Rectal smooth muscle tissue (tissue), 1 donor: Measurements from ENCODE around the gene TRAF7.

Experiments
- H3K27ac ChIP-seq: one replicate; pipeline ENCODE4 v1.7.0; 2013; ENCODE audit warnings: low read depth, low read length, inconsistent platforms
- H3K27me3 ChIP-seq: one replicate; pipeline ENCODE4 v1.7.0; 2013; ENCODE audit warnings: low read length; ENCODE audit not compliant: control insufficient read depth, insufficient read depth
- H3K36me3 ChIP-seq: one replicate; pipeline ENCODE4 v1.7.0; 2013; ENCODE audit warnings: low read length; ENCODE audit not compliant: control insufficient read depth, insufficient read depth
- H3K4me1 ChIP-seq: one replicate; pipeline ENCODE4 v1.7.0; 2013; ENCODE audit warnings: low read length; ENCODE audit not compliant: control insufficient read depth, insufficient read depth
- H3K4me3 ChIP-seq: one replicate; pipeline ENCODE4 v1.7.0; 2013; ENCODE audit warnings: low read length
- H3K9ac ChIP-seq: one replicate; pipeline ENCODE4 v1.7.0; 2013; ENCODE audit warnings: low read length

Gene TRAF7

GRCh38 chr16:2178321-2179106, 22.9 kb downstream of the TRAF7 start:
- Histone ChIP-seq H3K27me3 (no peaks in the 10 kb centered on the region), H3K36me3 (peaks cover 34% of the 10 kb centered on the region), H3K4me3 (no peak overlapping the region), H3K9ac (no peak overlapping the region), H3K27ac (no peak overlapping the region), H3K4me1 (no peaks in the 10 kb centered on the region)

DNA sequence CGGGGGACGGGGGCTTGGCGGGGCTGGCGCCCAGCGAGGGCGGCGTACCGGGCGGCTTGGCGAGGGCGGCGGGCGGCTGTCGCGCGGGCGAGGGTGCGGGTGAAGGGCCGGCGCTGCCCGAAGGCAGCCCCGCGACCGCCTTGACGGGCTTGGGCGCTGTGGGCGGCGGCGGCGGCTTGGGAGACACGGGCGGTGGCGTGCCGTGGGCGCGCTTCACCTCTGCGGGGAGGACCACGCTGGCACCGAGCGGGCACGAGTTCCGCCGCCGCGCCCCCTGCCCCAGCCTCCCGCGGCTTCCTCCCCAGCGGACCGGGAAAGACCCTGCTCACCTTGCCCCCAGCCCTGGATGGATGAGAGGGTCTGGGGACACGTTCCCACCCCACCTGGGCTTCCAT, 23.5 kb downstream of the TRAF7 start:
- no peak overlapping the region for H3K9ac ChIP-seq
- H3K36me3 ChIP-seq = peaks cover 31% of the 10 kb centered on the region
- no peak overlapping the region for H3K27ac ChIP-seq
- no peaks in the 10 kb centered on the region for H3K4me1 ChIP-seq
- H3K27me3 ChIP-seq = no peaks in the 10 kb centered on the region
- H3K4me3 ChIP-seq = no peak overlapping the region

GRCh38 chr16:2179576-2179975, 24.0 kb downstream of the TRAF7 start:
- no peak overlapping the region for H3K9ac ChIP-seq
- no peaks in the 10 kb centered on the region for H3K27me3 ChIP-seq
- no peak overlapping the region for H3K27ac ChIP-seq
- no peak overlapping the region for H3K4me3 ChIP-seq
- H3K36me3 ChIP-seq = peaks cover 26% of the 10 kb centered on the region
- no peaks in the 10 kb centered on the region for H3K4me1 ChIP-seq

DNA sequence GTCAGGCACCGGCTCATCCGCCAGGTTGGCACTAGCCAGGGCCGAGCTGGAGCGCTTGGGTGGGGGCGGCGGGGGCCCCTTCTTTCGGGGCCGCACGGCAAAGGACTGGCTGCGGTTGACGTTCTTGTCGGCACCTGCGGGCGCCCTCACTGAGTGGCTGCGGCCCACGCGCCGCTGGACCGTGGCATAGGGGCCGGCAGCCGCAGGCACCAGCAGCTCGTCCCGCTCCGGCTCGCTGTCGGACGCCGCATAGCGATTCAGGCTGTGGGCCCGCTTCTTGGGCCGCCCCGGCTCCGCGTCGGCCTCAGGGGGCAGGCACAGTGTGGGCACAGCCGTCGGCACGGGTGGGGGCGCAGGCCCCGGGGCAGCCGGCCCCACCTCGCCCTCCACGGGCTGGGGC, 24.9 kb downstream of the TRAF7 start:
- H3K36me3 ChIP-seq = peaks cover 18% of the 10 kb centered on the region
- H3K9ac ChIP-seq = no peak overlapping the region
- no peak overlapping the region for H3K27ac ChIP-seq
- no peaks in the 10 kb centered on the region for H3K27me3 ChIP-seq
- H3K4me3 ChIP-seq = no peak overlapping the region
- no peaks in the 10 kb centered on the region for H3K4me1 ChIP-seq

DNA sequence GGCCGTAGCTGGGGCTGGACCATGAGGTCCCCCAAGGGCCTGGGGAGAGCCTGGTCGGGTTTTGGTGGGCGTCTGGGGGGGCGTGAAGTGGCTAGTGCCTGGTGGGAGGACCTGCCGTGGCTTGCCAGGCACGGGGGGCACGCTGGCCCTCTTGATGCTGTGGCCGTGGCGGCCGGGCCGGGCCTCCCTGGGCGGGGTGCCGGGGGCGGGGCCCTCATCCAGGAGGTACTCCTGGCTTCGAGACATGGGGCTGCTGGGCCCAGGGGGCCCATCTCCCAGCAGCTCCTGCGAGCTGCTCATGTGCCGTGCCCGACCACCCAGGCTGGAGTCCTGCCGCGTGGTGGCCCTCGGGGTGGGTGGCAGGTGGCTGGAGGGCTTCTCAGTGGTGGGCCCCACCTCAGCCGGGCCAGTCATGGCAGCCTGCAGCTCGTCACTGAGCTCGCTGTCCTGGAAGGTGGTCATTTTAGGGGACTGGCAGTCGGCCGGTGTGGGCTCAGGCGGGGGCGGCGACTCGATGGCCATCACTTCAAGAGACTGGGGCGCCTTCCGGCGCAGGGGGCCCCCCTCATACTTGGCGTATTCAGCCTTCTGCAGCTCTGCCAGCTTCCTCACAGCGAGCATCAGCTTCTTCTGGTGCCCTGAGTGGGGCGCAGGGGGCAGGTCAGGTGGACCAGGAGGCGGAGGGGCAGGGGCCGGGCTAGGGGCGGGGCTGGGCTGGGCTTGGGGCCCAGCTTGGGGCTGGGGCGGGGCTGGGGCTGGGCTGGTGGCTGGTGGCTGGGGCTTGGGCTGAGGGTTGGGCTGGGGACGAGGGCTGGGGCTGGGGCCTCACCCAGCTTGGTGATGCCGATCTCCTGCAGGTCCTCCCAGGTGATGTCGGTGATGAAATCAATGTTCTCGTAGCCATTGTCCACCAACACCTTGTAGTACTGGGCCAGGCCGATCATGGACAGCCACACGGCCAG, 25.7 kb downstream of the TRAF7 start:
- no peak overlapping the region for H3K4me3 ChIP-seq
- peaks cover 11% of the 10 kb centered on the region for H3K36me3 ChIP-seq
- no peak overlapping the region for H3K9ac ChIP-seq
- H3K4me1 ChIP-seq = no peaks in the 10 kb centered on the region
- no peaks in the 10 kb centered on the region for H3K27me3 ChIP-seq
- H3K27ac ChIP-seq = no peak overlapping the region

DNA sequence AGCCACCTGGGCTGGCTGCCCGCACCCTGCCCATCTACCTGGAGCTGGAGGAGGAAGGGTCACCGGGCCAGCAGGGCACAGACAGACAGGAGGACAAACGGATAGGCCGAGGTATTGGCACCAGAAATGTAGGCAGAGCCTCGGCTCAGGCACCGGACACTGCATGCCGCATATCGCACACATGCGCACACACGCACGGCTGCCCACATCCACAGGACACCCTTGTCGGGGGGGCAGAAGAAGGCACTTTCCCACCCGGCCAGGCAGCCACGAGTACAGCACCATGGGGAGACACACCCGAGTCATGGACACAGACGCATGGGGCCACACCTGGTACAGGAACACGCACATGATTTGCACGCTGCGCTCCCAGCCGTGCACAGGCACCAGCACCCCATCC, 26.4 kb downstream of the TRAF7 start:
- Histone ChIP-seq H3K9ac (no peak overlapping the region), H3K4me3 (no peak overlapping the region), H3K36me3 (peaks cover 6% of the 10 kb centered on the region), H3K27me3 (no peaks in the 10 kb centered on the region), H3K4me1 (no peaks in the 10 kb centered on the region), H3K27ac (no peak overlapping the region)

- Histone ChIP-seq H3K36me3 (no peaks in the 10 kb centered on the region), H3K27ac (no peak overlapping the region), H3K27me3 (no peaks in the 10 kb centered on the region), H3K4me3 (no peak overlapping the region), H3K4me1 (no peaks in the 10 kb centered on the region), H3K9ac (no peak overlapping the region)
Observed at GRCh38 chr16:2183671-2184070, 28.1 kb downstream of the TRAF7 start.

DNA sequence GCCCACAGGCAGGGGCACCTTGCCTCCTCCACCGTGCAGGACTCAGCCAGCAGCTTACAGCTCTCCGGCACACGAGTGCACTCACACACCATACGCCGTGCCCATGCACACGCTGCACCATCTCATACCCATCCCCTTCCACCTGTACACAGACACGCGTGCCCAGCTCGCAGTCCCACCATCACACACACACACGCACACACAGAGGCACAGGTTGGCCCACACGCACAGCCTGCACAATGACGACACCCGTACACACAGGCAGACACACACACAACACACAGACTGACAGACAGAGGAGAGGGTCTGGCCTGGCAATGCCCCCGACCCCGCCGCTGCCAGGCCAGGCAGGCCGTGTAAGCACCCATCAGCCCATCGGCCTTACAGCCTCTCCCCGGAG, 28.8 kb downstream of the TRAF7 start:
- H3K9ac ChIP-seq = no peak overlapping the region
- no peak overlapping the region for H3K27ac ChIP-seq
- H3K36me3 ChIP-seq = no peaks in the 10 kb centered on the region
- H3K4me3 ChIP-seq = no peak overlapping the region
- H3K27me3 ChIP-seq = no peaks in the 10 kb centered on the region
- H3K4me1 ChIP-seq = no peaks in the 10 kb centered on the region

GRCh38 chr16:2184962-2185361, 29.4 kb downstream of the TRAF7 start:
- Histone ChIP-seq H3K36me3 (no peaks in the 10 kb centered on the region), H3K4me3 (no peak overlapping the region), H3K4me1 (no peaks in the 10 kb centered on the region)

DNA sequence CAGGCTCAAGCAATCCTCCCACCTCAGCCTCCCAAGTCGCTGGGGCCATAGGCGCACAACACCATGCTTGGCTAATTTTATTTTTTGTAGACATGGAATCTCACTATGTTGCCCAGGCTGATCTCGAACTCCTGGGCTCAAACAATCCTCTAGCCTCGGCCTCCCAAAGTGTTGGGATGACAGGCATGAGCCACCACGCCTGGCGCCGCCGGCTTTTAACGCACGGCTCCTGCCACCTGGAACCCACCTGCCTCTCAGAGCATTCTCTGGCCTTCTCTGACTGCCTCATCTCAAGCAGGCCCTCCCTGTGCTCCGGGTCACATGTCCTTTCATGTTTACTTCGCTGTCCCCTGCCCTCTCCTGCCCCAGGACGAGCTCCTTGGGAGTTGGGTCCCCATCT, 30.5 kb downstream of the TRAF7 start:
- Histone ChIP-seq H3K27ac (no peak overlapping the region), H3K36me3 (no peaks in the 10 kb centered on the region), H3K4me3 (no peak overlapping the region), H3K4me1 (no peaks in the 10 kb centered on the region), H3K9ac (no peak overlapping the region), H3K27me3 (no peaks in the 10 kb centered on the region)

More at GRCh38 chr16:2184962-2185361, 29.4 kb downstream of the TRAF7 start:
- H3K27ac ChIP-seq = no peak overlapping the region
- H3K27me3 ChIP-seq = no peaks in the 10 kb centered on the region
- H3K9ac ChIP-seq = no peak overlapping the region

DNA sequence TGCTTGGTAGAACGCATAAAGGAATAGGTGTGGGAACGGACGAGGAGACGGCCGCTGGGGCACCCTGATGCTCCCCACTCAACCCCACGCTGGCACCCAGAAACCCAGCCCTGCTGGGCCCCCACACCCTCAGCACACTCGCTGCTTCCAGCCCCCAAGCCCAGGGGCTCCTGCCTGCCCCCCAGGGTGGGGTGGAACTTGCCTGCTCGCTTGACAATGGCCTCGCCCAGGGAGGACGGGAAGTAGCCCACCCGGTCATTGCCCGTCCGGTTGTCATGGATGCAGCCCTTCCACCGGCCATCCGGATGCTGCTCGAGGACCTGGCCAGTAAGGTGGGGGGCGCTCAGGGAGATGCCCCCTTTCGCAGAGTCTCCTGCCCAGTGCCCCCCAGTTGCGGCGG, 30.9 kb downstream of the TRAF7 start:
- no peaks in the 10 kb centered on the region for H3K4me1 ChIP-seq
- H3K27me3 ChIP-seq = no peaks in the 10 kb centered on the region
- no peaks in the 10 kb centered on the region for H3K36me3 ChIP-seq
- H3K27ac ChIP-seq = no peak overlapping the region
- no peak overlapping the region for H3K4me3 ChIP-seq
- H3K9ac ChIP-seq = no peak overlapping the region

- Histone ChIP-seq H3K36me3 (no peaks in the 10 kb centered on the region), H3K4me1 (no peaks in the 10 kb centered on the region), H3K9ac (no peak overlapping the region), H3K27me3 (no peaks in the 10 kb centered on the region), H3K27ac (no peak overlapping the region), H3K4me3 (no peak overlapping the region)
Observed at GRCh38 chr16:2187212-2187611, 31.6 kb downstream of the TRAF7 start.
